Measurements from ENCODE around the gene ZNF687.

The ZNF687 gene

DNA sequence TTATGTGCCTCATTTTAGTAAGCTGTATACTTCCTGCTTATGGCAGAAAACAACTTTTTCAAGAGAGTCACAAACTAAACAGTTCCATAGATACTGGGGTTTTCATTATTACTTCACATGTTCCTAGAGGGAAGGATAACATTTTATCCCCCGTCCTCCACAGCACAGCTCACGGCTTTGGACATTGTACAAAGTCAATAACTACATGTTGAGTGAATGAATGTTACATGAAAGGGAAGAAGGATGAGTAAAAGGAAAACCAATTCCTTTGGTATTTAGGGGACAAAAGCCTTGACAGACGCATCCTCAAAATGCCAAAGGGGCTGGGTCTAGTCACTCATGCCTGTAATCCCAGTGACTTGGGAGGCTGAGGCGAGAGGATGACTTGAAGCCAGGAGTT is 30.3 kb downstream of the ZNF687 start:
- DNase-seq (ENCODE audit: low read depth in 2 of 2), result no peak

DNA sequence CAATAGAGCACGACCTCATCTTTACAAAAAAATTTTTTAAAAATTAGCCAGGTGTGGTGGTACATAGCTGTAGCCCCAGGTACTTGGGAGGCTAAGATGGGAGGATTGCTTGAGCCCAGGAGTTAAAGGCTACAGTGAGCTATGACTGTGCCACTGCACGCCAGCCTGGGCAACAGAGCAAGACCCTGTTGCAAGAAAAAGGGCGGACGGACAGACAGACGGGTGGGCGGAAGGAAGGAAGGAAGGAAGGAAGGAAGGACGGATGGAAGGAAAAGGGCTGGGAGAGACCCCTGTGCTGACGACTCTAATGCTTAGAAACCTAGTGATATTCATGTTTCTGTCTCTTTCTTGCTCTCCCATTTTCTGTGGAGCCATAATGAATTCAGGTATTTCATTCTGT is 30.7 kb downstream of the ZNF687 start:
- DNase-seq (ENCODE audit: low read depth in 2 of 2), result no peak

DNA sequence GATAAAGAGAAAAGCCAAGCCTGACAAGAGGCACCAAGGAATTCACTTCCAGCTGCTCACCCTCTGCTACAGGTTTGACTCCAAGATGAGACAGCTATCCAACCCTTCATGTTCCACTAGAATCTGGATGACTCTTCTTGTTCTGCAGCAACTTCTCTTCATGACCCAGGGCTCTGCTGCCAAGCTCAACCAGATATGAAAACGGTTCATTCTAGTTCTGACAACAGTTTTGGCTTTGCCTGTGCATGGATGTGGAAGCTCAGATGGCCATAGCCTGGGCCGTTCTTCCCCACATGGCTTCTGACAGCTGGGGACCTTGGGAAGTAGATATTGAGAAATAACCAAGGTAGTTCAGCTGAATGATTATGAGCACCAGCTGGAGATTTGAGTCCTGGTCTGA is 31.4 kb downstream of the ZNF687 start:
- DNase-seq (ENCODE audit: low read depth in 2 of 2), result no peak

DNA sequence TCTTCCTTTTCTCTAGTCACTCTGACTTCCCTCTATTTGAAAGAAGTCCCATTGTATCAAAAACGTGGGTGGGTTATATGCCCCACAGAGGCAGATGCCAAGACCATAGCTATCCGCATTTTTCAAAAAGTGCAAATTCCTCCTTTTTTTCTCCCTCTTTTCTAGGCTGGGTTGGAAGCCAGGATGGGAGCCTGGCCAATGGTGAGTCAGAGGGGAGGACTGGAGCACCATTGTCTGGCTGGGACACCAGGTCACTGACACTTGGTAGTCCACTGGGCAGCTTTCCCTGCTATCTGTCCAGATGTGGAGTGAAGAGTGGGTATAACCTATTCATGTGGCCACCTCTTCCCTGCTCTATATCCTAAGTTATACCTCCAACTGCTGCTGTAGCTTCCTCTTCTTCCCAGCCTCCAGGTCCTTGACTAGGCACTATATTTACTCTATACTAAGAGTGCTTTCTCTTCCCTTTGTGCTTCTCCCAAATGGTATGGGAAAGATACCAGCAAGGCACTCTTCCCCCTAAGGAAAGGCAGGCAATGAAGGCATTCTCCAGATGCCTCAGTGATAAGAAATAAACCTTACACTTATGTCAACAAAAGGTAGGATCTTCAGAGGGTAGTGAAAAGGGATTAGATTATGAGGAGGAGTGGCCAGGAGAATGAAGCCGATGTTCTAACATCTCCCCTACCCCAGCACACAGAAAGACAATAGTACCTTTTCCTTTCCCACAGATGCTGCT is 32.2 kb downstream of the ZNF687 start:
- no peak for DNase-seq (ENCODE audit: low read depth in 2 of 2)

DNA sequence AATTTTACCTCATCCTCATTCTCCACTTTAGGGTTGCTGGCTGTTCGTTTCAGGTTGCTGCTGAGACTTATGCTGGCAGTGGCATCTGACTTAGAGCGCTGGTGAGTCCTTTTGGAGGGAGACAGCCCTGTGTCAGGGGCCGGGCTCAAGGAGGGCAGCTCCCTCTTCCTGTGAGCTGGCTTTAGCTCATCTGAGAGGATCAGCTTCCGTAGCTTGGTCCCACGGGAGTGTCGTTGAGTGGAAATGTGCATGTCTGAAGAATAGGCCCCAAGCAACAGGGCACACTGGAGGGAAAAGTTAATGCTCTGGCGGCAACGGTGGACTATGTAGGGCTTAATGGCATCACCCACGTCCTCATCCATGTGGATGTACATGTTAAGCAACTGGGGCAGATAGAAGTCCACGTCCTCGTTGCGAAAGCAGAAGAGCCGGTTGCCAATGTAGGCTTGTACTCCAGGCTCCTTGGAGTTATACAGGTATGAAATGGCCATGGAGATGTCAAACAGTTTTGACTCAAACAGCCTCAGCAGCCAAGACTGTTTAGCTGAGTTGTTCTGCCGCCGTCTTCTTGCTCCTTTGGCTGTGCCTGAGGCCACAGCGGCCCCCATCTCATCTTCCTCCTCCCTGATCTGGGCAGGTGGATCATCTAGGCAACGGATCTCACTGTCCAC is 33.6 kb downstream of the ZNF687 start:
- no peak for DNase-seq (ENCODE audit: low read depth in 2 of 2)

DNA sequence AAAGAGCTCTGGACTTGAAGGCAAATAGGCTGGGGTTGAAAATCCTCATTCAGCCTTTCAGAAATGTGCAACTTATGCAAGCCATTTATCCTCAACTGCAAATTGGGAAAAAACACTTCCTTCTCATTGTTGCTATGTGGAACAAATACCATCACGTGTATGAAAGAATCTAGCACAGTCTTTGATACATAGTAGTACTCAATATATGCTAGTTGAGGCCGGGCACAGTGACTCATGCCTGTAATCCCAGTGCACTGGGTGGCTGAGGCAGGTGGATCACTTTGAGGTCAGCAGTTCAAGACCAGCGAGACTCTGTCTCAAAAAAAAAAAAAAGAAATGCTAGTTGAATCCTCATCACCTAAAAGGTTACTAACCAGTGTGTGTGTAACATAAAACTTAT is 36.9 kb downstream of the ZNF687 start:
- DNase-seq (ENCODE audit: low read depth in 2 of 2), result no peak

DNA sequence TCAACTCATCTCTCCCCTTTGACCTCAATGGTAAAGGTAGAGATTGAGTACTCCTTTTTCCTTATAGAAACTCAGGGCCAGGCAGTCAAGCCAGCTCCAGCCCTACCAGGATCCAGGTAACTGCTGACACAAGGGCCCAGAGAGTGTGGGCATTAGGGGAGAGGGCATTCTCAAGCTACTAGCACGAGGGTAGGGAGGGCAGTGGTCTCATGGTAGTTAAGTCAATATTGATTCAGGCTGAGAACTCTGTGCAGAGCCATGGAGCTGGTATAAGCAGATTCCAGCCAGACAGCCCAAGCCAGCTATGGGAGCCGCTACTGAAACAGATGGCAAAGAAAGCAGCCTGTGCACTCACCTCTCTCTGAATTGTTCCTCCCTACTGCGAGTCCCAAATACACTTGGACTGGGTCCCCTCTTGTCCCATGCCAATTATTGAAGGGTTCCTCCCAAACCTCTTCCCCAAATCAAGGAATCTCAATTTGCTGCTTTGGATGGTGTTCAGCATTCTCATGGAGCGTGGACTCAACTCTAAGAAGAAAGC is 42.4 kb downstream of the ZNF687 start:
- DNase-seq (ENCODE audit: low read depth in 2 of 2), result no peak

DNA sequence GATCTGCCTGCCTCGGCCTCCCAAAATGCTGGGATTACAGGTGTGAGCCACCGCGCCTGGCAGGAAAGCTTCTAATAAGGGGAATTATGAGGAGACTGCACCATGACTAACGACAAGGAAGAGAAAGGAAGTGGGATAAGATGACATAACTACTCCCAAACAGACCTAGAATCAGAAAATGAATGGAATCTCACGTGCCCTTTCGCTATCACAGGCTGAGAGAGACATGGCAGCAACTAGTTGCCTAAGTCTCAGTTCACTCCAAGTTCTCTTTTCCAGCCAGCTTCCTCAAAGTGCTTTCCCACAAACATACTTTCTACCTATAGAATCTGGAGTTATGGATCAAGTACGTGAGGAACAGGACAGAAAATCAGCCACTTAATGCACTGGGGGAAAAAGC is 43.1 kb downstream of the ZNF687 start:
- no peak for DNase-seq (ENCODE audit: low read depth in 2 of 2)

DNA sequence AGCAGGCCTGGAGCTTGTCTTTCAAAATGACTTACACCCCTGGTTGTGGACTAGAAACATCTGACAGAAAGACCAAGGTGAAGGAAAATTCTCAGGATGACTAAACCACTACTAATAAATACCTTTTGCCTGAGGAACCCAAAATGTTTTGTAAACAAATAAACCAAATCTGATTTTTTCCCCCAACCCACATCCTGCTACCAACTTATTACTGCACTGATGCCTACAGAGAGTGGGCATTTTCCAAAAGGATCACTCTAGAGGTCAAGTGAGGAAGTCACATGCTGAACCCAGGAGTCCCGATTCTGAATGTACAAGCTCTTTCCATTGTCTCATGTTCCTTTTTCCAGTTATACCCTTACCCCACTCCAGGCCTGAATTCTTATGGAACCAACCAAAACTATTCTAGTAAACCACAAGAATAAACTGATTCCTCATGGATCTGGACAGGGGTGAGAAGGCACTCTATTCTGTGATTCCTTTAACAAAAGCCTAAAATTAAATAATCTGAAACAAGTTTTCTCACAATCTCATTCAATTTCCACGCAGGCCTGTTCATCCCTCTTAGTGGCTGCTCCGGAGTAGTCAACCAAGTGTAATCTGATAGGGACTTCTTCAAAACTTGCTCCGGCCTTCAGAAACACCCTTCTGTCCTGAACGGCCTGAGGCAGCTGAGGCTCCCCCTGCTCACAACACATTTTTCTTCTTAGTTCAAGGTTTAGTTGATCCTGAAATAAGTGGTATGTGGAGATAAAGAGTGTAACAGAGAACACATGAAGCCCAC is 43.7 kb downstream of the ZNF687 start:
- no peak for DNase-seq (ENCODE audit: low read depth in 2 of 2)

DNA sequence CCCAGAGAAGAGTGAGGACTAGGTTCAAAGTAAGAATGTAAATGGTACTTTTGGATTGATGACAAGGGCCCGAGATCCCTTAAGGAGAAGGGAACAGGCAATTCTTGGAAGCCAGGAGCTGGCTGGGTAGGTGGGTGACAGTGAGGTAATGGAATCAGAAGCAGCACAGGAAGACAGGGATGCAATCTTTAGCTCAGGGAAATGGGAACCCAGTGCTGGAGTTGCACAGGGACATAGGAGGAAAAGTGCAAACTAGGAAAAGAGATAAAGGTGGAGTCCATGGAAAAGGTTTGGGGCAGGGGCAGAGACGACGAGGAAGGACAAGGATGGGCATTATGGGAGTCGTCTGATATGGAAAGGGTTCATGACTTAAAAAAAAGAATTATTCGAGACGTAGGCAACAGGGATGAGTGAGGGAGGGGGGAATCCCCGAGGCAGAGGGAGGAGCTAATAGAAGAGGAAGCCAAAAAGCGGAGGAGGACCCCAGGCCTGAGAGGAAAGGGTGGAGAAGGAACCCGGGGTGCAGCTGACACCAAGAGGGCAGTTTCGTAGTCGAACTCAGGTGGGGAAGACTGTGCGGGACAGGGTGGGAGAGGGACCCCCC is 44.6 kb downstream of the ZNF687 start:
- DNase-seq (ENCODE audit: low read depth in 2 of 2), result peak; percentile 30 to 49

DNA sequence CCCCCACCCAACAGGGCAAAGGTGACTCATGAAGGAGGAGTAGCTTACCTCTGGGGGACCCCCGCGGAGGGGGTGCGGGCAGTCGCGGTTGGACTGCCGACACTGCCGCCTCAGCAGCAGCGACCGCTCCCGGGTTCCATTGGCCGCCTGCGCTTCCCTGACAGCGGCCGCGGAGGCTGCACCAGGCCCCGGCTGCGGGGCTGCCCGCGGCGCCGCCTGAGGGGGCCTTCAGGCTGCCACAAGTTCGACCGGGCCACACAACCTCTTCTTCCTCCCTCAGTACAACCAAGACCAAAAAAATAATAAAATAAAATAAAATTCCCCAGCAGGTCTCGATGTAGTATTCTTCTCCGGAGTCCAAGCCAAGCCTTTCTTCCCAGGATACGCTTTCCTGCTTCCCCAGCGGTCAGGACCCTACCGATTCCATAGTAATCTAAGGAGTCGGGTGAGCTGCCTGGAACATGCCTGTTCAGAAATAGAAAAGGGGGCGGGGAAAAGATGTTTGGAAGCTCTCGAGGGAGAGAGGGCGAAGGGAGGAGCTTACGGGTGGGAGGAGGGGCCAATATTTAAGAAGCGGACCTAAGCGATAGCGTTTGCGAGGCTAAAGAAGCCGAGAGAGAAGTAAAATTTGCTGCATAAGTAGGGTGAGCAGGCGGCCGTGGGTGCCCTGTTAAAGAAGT is 45.3 kb downstream of the ZNF687 start, which contains the start of gene PI4KB:
Gene PI4KB, minus strand, starts transcription at position 194 of the 680 bp plus-strand sequence. CDS start 10,935 bp downstream, outside the sequence.
- DNase-seq (ENCODE audit: low read depth in 2 of 2), result peak; percentile 72 to 80

DNA sequence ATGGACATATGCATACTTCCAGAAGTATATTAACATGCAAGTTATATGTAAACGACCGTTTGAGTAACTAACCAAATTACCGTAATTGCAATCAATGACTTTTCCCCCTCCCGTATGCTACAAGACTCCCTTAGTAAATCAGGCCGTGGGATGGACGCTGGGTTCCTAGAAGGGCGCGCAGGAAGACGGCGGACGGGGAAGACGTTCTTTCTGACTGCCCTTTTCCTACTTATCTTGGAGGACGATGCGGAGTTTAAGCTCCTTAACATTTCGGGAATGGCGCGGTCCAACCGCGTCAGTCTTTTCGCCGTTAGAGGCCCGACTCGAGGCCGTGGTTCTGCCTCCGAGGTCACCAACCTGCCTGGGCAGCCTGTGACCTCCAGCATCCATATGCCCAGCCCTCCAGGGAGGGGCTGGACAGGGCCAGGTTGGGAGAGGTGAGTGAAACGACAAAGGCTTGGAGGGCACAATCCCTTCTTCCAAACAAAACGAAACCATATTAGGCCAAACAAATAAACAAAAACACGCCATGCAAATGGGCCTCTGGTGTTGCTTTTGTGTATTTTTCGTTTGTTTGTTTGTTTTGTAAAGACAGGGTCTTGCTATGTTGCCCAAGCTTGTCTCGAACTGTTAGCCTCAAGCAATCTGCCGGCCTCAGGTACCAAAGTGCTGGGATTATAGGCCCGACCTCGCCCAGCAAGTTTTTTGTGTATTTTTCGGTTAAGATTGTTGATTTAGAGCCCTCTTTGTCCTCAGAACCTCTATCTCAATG is 46.0 kb downstream of the ZNF687 start:
- no peak for DNase-seq (ENCODE audit: low read depth in 2 of 2)

DNA sequence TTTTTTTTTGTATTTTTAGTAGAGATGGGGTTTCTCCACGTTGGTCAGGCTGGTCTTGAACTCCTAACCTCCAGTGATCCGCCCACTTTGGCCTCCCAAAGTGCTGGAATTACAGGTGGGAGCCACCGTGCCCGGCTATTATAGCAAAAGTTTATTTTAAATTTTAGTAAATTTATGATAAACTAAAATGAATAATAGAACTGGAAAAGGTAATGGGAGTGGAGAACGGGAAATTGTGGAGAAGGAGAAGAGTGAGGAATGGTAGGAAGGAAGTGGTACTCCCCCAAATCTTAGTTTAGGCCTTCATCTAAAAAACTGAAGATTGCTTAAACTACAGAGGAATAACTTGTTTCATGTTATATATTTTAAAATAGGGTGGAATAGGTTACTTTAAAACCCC is 52.7 kb downstream of the ZNF687 start:
- no peak for DNase-seq (ENCODE audit: low read depth in 2 of 2)

DNA sequence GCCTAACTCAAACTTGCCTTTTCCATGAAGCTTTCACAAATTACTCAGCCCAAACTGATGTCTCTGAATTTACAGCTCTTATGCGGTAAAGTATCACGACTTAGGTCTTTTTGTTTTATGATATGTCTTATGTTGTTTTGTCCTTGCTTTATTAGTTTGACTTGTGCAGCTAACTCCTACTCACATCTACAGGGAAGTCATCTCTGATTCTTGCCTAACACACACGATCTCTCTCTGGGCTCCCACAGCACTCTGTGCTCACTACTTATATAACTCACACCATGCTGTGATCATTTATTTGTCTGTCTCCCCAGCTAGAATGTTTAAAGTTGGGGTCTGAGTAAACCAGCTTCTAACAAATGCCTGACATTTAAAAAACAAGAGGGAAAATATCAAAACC is 54.5 kb downstream of the ZNF687 start:
- no peak for DNase-seq (ENCODE audit: low read depth in 2 of 2)

DNA sequence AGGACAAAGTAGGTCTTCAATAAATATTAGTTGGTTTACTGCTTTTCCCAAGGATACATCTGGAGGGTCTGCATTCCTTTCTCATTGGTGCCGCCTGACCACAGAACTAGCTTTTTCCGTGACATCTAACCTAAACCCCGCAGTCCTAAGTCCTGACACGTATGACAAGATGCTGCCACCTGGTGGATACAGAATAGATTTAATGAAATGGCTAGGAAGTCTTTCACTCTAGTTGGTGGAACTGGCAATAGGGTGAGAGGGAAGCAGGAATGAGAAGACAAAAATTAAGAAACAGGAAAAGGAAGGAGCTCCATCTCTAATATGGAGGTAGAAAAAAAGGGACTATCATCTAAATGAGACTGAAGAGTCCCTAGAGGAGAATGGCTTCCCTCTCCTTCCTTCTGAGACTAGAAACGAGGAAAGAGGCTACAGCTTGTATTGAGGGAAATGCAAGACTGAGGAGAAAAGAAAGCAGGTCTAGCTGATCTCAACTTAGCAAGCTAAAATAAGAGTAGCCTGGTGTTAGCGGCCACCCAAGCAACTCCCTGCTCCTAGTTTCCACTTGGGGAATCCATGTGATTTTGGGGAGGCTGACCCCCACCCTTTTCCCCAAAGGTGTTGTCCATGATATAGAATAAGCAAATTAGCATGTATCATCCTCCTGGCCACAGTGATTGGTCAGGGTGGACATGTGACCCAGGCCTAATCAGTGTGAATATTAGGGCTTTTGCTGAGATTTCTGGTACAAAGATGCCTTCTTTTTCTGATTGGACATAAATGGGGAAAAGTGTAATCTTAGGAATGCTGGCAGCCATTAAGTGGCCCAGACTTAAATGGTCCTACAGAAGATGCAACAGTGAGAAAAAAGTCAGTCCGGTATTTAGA is 59.0 kb downstream of the ZNF687 start:
- peak; percentile 15 to 27 for DNase-seq (ENCODE audit: low read depth in 2 of 2)
